ENCODE results near the gene MPRIP. TPM values are rescaled to one million over a fixed set of nuclear protein-coding genes. Genes with fewer than 3 reads are reported as not detected.

Gene MPRIP
- total RNA-seq, 4 donors from 2014 or later = 68.7 to 168 (median 99.7) TPM

DNA sequence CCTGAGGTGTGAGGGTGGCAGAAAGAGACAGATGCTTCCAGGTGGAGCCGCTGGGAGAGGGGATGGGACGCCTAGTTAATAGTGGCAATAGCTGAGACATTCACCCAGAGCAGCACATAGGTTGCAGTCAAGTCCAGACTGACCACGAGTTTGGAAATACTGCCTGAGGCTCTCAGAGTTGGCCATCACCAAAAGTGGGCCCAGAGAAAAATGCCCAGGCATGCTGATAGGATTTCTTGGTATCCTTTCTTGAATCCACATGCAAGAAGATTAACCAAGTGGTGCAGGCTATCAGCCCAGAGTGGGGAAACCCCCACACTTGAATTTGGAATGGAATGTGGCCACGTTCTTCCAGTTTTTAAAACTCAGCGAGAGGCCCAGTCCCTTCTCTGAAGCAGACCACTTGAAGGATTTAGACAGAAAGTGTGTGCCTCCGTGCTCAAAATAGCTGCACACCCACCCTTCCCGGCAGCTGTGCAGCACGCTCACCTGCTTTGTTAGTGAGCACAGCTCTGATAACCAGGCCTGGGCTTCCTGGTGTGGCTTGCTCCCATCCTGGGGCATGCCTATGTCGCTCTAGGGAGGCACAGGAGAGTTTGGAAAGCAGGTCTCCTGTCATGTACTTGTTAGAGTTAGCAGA lies 128.2 kb downstream of the MPRIP start:
- TF ChIP-seq, protein P1, sequence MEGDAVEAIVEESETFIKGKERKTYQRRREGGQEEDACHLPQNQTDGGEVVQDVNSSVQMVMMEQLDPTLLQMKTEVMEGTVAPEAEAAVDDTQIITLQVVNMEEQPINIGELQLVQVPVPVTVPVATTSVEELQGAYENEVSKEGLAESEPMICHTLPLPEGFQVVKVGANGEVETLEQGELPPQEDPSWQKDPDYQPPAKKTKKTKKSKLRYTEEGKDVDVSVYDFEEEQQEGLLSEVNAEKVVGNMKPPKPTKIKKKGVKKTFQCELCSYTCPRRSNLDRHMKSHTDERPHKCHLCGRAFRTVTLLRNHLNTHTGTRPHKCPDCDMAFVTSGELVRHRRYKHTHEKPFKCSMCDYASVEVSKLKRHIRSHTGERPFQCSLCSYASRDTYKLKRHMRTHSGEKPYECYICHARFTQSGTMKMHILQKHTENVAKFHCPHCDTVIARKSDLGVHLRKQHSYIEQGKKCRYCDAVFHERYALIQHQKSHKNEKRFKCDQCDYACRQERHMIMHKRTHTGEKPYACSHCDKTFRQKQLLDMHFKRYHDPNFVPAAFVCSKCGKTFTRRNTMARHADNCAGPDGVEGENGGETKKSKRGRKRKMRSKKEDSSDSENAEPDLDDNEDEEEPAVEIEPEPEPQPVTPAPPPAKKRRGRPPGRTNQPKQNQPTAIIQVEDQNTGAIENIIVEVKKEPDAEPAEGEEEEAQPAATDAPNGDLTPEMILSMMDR (IDR thresholded peaks at IDR 0.05; ENCODE audit: low read depth) = no peak

DNA sequence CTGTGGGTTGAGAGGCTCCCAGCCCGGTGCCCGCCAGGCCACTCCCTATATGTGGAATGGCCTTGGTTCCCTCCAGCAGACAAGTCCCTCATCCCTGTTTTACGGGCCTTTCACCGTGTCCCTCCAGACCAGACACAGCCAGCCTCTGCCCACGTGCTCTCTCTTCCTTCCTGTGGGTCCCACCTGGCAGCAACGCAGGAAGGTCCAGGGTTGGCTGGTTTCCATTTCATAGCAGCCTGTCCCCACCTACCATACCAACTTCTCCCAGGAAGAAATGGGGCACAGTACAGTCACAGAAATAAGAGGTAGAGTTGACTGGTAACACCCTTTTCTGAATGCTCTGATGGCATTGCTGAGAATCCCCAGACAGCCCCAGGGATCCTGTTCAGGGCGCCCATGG lies 128.9 kb downstream of the MPRIP start:
- TF ChIP-seq, protein P1 (IDR thresholded peaks at IDR 0.05; ENCODE audit: low read depth) = no peak

DNA sequence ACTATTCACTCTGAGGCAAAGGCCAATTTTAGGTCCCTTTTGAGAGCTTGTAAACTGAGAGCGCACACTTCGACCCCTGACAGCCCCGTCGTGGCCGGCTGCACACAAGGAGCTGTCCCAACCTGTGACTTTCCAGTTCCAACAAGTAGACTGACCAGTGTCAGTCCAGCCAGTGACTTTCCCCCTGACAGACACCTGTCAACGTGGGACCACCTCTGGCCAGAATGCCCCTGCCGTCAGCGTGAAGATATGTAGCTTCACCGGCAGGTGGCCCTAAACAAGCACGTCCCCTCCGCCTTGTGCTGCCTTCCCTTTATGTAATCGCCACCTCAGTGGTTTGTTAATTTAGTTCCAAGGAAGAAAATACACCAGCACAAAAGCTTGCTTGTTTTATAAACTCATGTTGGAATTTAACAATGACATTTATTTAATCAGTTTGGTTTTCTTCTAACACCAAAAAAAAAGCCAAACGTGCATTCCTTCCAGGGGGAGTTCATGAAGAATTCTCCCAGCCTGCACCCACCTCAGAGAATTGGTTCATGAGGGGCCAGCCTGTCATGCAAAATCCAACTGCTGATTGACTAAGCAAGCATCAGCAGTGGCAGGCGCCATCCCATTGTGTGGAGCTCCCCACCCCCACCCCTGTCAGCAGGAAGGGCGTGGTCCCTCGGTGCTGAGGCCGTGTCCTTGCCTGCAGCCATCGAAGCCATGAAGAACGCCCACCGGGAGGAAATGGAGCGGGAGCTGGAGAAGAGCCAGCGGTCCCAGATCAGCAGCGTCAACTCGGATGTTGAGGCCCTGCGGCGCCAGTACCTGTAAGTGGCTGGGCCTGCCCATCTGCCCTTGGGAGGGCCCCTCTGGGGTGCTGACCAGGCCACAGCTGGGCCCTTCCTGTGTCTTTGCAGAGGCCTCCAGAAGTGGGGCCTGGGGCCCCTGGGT lies 130.0 kb downstream of the MPRIP start:
- TF ChIP-seq, protein P1 (IDR thresholded peaks at IDR 0.05; ENCODE audit: low read depth) = no peak

DNA sequence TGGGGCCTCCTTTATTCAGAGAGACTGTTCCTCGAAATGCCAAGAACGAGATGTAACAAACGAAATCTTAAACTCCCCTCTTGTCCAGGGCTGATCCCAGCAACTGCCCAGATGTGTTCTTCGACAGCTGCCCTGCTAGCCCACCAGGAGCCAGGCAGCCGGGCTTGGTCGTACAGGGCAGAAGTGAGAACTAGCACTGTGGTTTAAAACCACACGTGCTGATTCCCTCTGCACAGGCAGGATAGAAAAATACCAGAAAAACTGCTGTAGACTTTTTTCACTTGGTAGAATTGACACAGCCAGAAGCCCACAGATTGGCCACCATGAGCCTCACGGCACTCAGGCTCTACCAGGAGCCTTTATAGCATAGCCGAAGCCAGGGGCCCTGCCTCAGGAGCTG lies 130.7 kb downstream of the MPRIP start:
- TF ChIP-seq, protein P1 (IDR thresholded peaks at IDR 0.05; ENCODE audit: low read depth) = no peak

DNA sequence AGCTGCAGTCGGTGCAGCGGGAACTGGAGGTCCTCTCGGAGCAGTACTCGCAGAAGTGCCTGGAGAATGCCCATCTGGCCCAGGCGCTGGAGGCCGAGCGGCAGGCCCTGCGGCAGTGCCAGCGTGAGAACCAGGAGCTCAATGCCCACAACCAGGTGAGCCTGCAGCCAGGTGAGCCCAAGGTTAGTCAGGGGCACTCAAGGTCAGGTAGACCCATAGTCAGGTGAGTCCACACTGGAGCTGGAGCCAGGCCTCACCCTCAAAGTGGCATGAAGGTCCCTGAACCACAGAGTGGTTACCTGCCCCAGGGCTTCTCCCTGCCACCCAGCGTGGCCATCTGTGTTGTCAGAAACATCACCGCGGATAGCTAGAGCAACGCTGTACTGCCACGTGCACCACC lies 131.7 kb downstream of the MPRIP start:
- TF ChIP-seq, protein P1 (IDR thresholded peaks at IDR 0.05; ENCODE audit: low read depth) = no peak

DNA sequence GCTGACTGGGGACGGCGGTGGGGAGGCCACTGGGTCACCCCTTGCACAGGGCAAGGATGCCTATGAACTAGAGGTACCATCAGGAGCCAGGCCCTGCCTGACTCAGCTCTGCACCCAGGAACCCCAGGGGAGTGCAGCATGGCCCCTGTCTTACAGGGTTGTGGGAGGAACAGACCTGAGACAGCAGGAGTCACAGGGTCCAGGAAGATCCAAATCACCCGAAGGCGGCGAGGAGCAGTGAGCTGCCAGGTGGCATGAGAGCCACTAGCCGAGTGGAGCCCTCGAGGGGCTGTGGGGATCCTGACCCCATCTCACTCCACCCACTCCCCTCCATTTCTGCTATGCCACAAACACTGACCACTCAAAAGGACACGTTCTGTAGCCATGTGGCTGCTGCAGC lies 133.1 kb downstream of the MPRIP start:
- TF ChIP-seq, protein P1 (IDR thresholded peaks at IDR 0.05; ENCODE audit: low read depth) = no peak

DNA sequence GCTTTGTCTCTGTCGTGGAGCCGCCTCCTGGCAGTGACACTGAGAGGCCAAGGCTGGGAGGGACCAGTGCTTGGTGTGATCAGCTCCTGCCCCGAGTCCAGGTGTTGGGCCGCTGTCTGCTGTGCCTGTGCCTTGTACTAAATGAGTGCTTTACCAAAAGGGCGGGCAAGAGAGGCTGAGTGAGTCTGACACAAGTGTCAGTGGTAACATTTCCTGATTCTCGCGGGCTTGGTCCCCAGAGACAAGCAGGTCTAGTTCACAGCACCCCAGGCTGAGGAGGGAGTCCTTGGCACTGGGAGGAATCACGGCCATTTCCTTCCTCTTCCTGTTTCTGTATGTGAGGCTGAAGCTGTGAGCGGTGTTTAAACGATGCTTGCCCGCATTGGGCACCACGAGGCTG lies 133.7 kb downstream of the MPRIP start:
- TF ChIP-seq, protein P1 (IDR thresholded peaks at IDR 0.05; ENCODE audit: low read depth) = no peak

All from subcutaneous adipose tissue (tissue), 4 donors.